NT2/D1 (cell line): ENCODE results near the gene PATJ.

Source experiments
- SUZ12 ChIP-seq: IDR thresholded peaks from 2 replicates; pipeline ENCODE4 v1.6.1; 2011; ENCODE audit not compliant: insufficient read length, insufficient read depth; ENCODE audit errors: extremely low read depth
- YY1 ChIP-seq: IDR thresholded peaks from 2 replicates; pipeline ENCODE4 v1.6.1; 2011; ENCODE audit not compliant: insufficient read length, insufficient read depth
- ZNF274 ChIP-seq: IDR thresholded peaks from 2 replicates; pipeline ENCODE4 v1.6.1; 2011; ENCODE audit warnings: mild to moderate bottlenecking, low read depth, low read length

- no peak for TF ChIP-seq SUZ12
- TF ChIP-seq ZNF274 = no peak
- TF ChIP-seq YY1 = no peak
Measured at GRCh38 chr1:61956784-61957183, 214.5 kb downstream of the PATJ start.
